GM21737 (cell line): ENCODE measurements around the gene TFB2M.

Source experiments
- ATAC-seq: cut with Tn5 transposase; IDR thresholded peaks from one replicate; pipeline ENCODE4 v1.9.1; 2021; ENCODE audit warnings: mild to moderate bottlenecking, moderate library complexity; ENCODE audit not compliant: unreplicated experiment

TFB2M gene

DNA sequence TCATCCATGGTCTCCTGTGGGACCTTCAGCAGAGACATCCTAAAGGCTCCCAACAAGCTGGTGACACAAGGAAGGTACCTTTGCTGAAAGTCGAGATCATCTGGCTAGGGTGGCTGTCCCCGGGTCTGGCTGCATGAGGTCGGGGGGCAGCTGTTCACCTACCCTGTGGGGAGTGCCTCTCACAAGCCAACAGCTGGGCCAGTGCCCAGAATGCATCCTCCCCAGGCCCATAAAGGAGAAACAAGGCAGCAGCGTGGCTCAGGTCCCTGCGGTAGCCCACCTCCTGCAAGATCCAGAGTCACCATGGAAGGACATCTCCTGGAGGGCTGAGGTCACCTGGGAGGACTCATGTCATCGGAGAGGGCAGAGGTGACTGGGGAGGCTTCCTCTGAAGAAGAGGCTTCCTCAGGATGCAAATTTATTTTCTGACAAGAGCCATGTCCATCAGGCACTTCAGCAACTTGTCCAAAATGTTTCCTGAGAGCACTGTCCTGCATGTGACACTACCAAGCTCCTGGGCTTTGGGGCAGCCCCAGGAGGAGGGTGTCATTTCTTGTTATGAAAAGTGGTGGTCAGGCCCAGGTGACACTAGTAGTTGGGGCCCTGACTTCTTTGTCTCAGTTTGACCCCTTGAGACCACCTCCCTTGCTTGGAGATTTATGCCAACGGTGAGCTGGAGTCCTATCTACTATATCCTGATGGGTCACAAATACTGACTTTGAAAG is 52.3 kb downstream of the TFB2M start:
- ATAC-seq = no peak

- ATAC-seq = no peak
Observed at GRCh38 chr1:246513041-246513440, 53.0 kb downstream of the TFB2M start.

DNA sequence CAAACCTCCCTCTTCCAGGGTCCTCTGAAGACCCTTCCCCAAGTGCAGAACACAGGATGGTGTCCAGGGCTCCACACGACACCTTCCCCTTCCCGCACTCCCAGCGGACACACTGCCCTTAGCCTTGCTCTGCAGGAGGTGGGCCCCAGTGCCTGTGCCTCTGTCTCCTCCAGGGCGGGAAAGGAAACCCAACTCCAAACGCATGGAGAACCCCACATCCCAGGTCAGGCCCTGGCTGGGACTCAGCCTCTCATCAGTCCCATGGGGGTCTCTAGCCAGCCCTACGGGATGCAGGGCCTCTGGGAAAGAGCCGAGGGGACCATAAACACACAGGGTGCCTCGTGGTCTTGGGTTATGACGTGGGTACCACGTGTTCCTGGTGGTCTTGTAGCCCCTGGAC is 53.4 kb downstream of the TFB2M start:
- ATAC-seq = no peak

DNA sequence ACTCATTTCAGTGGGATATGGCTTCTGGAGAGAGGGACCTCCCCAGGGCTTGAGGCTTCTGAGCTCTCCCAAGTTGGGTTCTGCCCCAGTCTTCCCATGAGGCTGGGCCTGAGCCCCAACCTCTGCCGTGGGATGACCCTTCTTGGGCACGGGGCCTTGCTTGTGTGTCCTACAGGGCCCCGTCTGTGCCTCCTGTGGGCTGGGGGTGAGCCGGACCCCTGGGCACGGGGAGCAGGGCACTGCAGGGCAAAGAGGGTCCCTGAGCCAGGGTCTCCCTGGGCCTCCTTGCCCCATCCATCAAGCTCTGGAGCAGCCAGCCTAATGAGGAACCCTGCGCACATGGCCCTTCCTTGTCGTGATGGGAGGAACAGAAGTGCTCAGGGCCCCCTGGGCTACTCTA is 53.8 kb downstream of the TFB2M start:
- ATAC-seq = no peak

- no peak for ATAC-seq
Observed at GRCh38 chr1:246511203-246511602, 54.9 kb downstream of the TFB2M start.

DNA sequence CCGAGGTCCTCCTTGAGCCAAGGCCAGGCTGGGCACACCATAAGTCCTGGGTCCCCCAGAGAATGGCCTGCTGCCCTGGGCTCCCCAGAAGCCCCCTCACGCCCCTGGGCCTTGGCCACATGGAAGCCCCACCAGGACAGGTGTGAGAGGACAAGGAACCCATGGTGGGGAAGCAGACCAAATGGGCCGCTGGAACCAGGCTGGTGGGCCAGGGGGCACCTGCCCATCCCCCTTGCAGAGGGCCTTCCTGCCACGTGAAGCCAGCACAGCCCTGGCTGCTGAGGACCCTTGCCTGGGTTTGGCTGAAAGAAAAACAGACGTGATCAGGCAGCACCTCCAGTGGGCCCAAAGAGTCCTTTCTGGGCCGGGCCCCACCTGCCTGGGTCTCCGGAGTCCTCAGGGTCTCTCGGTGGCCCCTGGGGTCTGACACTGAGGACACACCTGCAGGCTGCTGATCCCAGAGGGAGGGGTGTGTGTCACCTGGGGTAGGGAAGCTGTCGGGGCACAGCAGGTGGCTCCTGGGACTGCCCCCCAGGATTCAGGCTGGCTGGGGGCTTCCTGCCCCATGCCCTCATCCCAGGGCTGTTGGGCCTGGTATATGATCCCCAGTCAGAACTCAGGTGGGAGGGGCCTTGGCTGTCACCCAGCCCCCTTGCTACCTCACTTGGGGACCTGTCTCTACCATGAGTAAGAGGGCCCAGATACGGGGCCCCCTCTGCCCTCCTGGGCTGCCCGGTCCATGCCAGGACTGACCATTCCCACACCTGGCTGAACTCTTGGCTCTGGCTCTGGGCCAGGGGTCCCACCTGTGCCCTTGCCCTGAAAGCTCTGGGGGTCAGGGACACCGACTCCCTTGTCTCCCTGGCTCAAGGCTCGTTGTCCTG is 55.7 kb downstream of the TFB2M start:
- no peak for ATAC-seq

GRCh38 chr1:246508897-246509688 is 57.0 kb downstream of the TFB2M start:
- ATAC-seq = no peak

DNA sequence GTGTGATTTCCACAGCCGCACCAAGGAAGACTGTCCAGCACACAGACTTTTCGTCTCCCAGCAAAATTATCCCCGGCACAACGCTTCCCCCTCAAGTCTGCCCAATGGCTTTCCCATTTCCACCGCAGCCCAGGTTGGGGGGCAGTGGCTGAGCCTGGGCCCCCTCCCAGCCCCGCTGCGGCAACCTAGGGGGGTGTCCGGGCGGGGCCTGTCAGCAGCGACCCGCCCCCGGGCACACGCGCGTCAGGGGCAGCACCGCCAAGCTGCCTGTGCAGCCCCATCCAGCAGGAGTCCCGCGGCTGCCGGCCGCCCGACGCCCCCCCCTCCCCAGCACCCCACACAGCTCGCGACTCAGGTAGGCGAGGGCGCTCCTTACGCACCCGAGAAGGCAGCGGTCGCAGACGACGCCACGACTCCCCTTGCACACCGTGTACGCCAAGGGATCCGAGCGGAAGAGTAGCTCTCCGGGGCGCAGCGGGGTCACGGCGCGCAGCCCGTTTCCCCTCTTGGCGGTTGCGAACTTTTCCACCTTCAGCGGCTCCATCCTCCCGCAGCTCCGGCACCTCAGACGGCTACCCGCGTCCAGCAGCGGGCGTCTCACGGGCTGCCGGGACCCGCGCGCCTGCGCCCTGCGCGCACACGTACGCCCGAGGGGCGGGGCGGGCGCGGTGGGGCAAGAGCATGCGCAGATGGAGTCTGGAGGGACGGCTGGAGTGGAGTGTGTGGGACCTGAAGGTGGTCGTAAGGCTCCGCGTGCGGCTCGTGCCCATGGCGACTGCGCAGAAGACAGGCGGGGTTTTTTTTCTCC is 59.2 kb downstream of the TFB2M start, which contains the start of gene SMYD3:
Gene SMYD3, minus strand, starts transcription at position 606 of the 808 bp plus-strand sequence.
- ATAC-seq = peak; percentile 86

DNA sequence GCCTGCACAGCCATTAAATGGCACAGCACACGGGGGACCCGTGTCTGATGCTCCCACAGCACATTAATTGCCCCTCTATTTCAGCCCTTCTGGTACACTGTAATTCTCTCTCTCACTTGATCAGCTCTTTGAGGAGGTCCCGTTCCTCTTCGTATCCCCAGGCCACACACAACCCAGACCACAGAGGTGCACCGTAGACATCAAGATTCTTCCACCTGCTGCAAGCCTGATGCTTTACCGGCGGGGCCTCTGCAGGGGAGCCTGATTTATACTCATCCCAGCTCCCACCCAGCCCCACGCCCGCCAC is 59.7 kb downstream of the TFB2M start:
- peak; percentile 10 for ATAC-seq

DNA sequence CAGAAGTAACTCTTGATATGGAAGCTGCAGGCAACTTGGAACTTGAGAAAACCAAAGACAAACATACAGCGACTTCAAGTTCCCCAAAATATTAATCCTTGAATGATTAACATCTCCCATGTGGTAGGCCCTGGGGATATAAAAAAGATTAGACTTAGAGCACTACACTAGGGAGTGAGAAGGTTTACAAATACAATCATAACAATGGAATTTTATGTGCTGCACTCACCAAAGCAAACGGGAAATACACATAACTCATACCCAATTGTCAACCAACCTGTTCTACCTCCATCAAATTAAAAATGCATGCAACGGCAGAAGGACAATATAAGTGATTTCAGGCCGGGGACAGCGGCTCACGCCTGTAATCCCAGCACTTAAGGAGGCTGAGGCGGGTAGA is 62.7 kb downstream of the TFB2M start:
- ATAC-seq = no peak

GRCh38 chr1:246497331-246497915 is 68.6 kb downstream of the TFB2M start:
- ATAC-seq = peak; percentile 59

DNA sequence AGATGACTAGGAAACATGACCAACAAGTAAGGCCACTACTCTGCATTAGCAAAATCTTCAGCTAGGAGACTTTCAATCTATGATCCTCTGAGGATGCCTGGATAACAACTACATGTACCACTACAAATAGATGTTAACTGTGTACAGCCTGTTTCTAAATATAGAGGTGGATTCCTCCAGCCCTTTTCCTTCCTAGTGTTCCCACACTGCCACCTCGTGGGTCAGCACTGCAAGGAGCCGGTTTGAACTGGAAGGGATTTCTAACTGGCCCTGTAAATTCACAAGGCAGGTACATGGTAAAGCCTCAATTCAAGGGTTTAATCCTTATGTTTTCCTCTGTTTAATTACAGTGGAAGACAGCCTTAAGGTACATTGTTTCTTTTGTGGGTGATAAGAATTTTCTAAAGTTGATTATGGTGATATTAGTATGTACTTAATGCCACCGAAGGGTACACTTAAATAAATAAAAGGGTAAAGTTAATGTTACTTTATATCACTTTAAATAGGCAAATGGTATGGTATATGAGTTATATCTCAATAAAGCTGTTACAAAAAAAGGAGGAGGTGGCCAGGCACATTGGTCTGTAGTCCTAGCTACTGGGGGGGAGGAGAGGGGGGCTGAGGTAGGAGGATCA is 73.3 kb downstream of the TFB2M start:
- peak; percentile 55 for ATAC-seq

- ATAC-seq = no peak
Observed at GRCh38 chr1:246491551-246492053, 74.5 kb downstream of the TFB2M start.
